NCI-H446 (cell line): ENCODE data around the gene CST7.
"Not testable (repeated sequence)": the region's sequence is repeated elsewhere in the genome, so short reads cannot be mapped to it uniquely, and the experiment has no call there.

Source experiments
- DNase-seq, 2 experiments: peaks; one replicate each; lab custom pipeline; 2025; lab: John Stamatoyannopoulos, UW

CST7 gene

GRCh38 chr20:24929867-24930723, 19.0 kb upstream of the CST7 start:
- not testable (repeated sequence) for DNase-seq

- peak in 1 of 2 experiments; percentile 2 for DNase-seq
Measured at GRCh38 chr20:24930724-24931688, 18.1 kb upstream of the CST7 start.

- not testable (repeated sequence) for DNase-seq
Measured at GRCh38 chr20:24931893-24932292, 17.2 kb upstream of the CST7 start.

- DNase-seq, result no peak
Measured at GRCh38 chr20:24933266-24933908, 15.7 kb upstream of the CST7 start.

GRCh38 chr20:24934101-24934661, 14.9 kb upstream of the CST7 start:
- no peak for DNase-seq

- no peak for DNase-seq
Measured at GRCh38 chr20:24934716-24935115, 14.4 kb upstream of the CST7 start.

- DNase-seq, result no peak
Measured at GRCh38 chr20:24935140-24935539, 13.9 kb upstream of the CST7 start.

- no peak for DNase-seq
Measured at GRCh38 chr20:24935766-24936525, 13.1 kb upstream of the CST7 start.

GRCh38 chr20:24936526-24937407, 12.3 kb upstream of the CST7 start:
- DNase-seq, result no peak

GRCh38 chr20:24937579-24937978, 11.5 kb upstream of the CST7 start:
- no peak for DNase-seq

- no peak for DNase-seq
Measured at GRCh38 chr20:24938498-24938897, 10.6 kb upstream of the CST7 start.

GRCh38 chr20:24939036-24939435, 10.0 kb upstream of the CST7 start:
- no peak for DNase-seq

- no peak for DNase-seq
Measured at GRCh38 chr20:24942679-24943078, 6.4 kb upstream of the CST7 start.

GRCh38 chr20:24943196-24943595, 5.9 kb upstream of the CST7 start:
- no peak for DNase-seq

GRCh38 chr20:24943731-24944130, 5.3 kb upstream of the CST7 start:
- DNase-seq, result no peak

GRCh38 chr20:24946376-24946775, 2.7 kb upstream of the CST7 start:
- DNase-seq, result not testable (repeated sequence)

- DNase-seq, result not testable (repeated sequence)
Measured at GRCh38 chr20:24948396-24948938, 602 bp upstream of the CST7 start.

- no peak for DNase-seq
Measured at GRCh38 chr20:24949756-24950127, 673 bp downstream of the CST7 start.

- DNase-seq, result no peak
Measured at GRCh38 chr20:24950128-24950835, 1.2 kb downstream of the CST7 start.
